ENCODE results near the gene P2RY8.
"Not testable (repeated sequence)": the region's sequence is repeated elsewhere in the genome, so short reads cannot be mapped to it uniquely, and the experiment has no call there.

The P2RY8 gene

DNA sequence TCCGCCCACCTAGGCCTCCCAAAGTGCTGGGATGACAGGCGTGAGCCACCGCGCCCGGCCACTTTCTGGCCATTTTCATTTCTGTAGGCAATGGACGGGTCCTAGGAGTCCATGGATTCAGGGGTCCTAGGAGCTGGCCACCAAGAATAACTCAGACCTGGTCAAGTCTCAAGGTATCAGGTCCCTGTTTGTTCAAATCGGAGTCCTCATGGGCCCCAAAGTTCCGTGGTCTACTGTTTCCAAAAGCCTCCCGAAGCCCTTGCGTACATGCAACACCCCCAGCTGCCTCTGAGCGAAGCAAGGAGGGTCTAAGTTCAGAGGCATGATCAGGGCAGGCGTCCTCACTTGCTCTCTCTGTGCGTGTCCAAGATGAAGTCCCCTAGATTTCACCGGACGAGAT lies 30.1 kb downstream of the P2RY8 start:
- Histone ChIP-seq H3K27ac (ENCODE audit: low read length) (no peak overlapping the region), H3K4me3 (ENCODE audit: low read length) (no peak overlapping the region), H3K36me3 (ENCODE audit: insufficient read depth, low read depth, low read length) (no peaks in the 10 kb centered on the region), H3K27me3 (ENCODE audit: insufficient read depth, low read length) (no peaks in the 10 kb centered on the region), H3K9ac (ENCODE audit: low read depth, low read length) (no peak overlapping the region), H3K4me1 (ENCODE audit: insufficient read depth, low read length) (no peaks in the 10 kb centered on the region), H3K9me3 (ENCODE audit: insufficient read depth, low read depth, low read length) (no peaks in the 10 kb centered on the region)

DNA sequence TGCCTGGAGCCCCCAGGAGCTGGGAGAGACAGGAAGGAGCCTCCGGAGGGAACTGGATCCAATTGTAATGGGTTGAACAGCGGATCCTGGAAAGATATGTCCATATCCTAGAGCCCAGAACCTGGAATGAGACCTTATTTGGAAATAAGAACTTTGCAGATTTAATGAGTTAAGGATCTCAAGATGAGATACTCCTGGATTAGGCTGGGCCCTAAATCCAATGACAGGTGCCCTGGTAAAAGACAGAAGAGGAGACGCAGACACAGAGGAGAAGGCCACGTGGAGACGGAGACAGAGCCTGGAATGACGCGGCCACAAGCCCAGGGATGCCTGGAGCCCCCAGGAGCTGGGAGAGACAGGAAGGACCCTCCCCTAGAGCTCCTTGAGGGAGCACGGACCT lies 34.1 kb downstream of the P2RY8 start:
- no peak overlapping the region for H3K27ac ChIP-seq (ENCODE audit: low read length)
- no peaks in the 10 kb centered on the region for H3K36me3 ChIP-seq (ENCODE audit: insufficient read depth, low read depth, low read length)
- no peaks in the 10 kb centered on the region for H3K9me3 ChIP-seq (ENCODE audit: insufficient read depth, low read depth, low read length)
- H3K27me3 ChIP-seq (ENCODE audit: insufficient read depth, low read length), result no peaks in the 10 kb centered on the region
- no peaks in the 10 kb centered on the region for H3K4me1 ChIP-seq (ENCODE audit: insufficient read depth, low read length)
- H3K9ac ChIP-seq (ENCODE audit: low read depth, low read length), result no peak overlapping the region
- no peak overlapping the region for H3K4me3 ChIP-seq (ENCODE audit: low read length)

DNA sequence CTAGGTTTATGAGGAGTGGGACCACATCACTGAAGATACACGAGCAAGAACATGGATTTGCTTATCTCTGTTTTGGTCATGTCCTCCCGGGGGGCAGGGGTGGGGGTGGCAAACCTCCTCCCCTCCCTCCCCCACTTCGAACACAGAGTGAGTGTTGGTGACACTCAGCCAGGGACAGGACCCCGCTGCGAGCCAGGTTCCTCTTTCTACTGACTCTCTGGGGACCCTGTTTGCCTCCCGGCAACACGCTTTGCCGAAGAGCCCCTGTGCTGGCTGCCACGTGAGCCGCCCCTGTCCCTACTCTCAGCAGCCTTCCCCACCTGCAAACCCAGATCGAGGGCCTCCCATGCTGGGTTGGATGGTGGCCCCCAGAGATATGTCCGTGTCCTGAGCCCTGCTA lies 34.7 kb downstream of the P2RY8 start:
- no peak overlapping the region for H3K9ac ChIP-seq (ENCODE audit: low read depth, low read length)
- H3K4me3 ChIP-seq (ENCODE audit: low read length), result no peak overlapping the region
- no peak overlapping the region for H3K27ac ChIP-seq (ENCODE audit: low read length)
- H3K27me3 ChIP-seq (ENCODE audit: insufficient read depth, low read length), result no peaks in the 10 kb centered on the region
- H3K9me3 ChIP-seq (ENCODE audit: insufficient read depth, low read depth, low read length), result no peaks in the 10 kb centered on the region
- H3K4me1 ChIP-seq (ENCODE audit: insufficient read depth, low read length), result no peaks in the 10 kb centered on the region
- no peaks in the 10 kb centered on the region for H3K36me3 ChIP-seq (ENCODE audit: insufficient read depth, low read depth, low read length)

DNA sequence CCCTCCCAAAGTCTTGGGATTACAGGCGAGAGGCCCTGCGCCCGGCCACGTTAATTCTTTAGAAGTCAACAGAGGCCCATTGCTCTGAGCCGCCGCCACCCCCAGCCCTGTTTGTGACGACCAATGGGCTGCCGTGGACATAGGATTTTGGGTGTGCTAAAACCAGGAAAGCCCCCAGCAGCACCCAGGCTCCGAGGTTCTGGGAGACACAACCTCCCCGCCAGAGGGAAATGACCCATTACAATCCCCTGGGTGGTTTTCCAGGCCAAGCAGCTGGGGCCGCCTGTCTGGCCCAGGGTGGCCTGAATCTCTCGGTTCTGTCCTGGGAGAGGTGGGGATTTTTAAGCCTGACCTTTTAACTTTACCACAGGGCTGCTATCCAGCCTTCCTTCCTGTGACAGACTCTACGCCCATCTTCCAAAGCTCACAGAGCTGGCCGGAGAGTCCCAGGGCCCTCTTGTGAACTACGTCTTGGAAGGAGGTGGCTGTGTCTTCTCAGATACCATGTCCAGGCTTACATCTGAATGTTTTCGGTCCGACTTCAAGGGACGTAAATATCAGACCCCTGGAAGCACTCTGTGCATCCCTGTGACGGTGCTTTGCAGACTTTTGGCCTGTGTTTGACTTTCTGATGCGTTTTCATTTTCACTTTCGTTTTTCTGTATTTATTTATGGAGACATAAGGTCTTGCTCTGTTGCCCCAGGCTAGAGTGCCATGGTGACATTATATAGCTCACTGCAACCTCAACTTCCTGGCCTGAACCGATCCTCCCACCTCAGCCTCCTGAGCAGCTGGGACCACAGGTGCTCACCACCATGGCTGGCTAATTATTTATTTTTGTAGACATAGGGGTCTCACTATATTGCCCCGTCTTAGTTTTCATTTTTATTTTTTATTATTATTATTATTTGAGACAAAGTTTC lies 36.0 kb downstream of the P2RY8 start:
- H3K4me1 ChIP-seq (ENCODE audit: insufficient read depth, low read length), result no peaks in the 10 kb centered on the region
- no peaks in the 10 kb centered on the region for H3K27me3 ChIP-seq (ENCODE audit: insufficient read depth, low read length)

DNA sequence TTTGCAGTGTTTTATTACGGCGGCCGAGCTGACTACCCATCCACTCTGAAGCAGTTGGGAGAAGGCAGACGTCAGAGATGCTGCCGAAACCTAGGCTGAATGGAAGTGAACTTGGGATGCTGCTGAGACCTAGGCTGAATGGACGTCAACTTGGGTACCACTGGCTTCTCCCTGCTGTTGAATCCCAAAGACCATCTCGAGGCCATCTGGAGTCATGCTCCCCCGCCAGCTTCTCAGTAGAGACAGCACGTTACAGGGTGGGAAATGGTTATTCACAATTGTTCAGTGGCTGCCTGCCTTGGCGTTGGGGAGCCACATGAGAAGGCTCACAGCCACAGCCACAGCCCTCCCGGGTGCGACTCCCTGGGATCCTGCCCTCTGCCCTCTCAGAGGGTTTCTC lies 40.9 kb downstream of the P2RY8 start:
- Histone ChIP-seq H3K4me1 (ENCODE audit: insufficient read depth, low read length) (peaks cover 4% of the 10 kb centered on the region; the same call in 1 of the 2 replicates), H3K27me3 (ENCODE audit: insufficient read depth, low read length) (peaks cover 6% of the 10 kb centered on the region; the same call in 1 of the 2 replicates), H3K36me3 (ENCODE audit: insufficient read depth, low read depth, low read length) (no peaks in the 10 kb centered on the region), H3K4me3 (ENCODE audit: low read length) (no peak overlapping the region), H3K27ac (ENCODE audit: low read length) (no peak overlapping the region), H3K9ac (ENCODE audit: low read depth, low read length) (no peak overlapping the region), H3K9me3 (ENCODE audit: insufficient read depth, low read depth, low read length) (no peaks in the 10 kb centered on the region)

More for the DNA sequence above, 36.0 kb downstream of the P2RY8 start:
- Histone ChIP-seq H3K4me3 (ENCODE audit: low read length) (no peak overlapping the region), H3K36me3 (ENCODE audit: insufficient read depth, low read depth, low read length) (no peaks in the 10 kb centered on the region), H3K27ac (ENCODE audit: low read length) (no peak overlapping the region), H3K9ac (ENCODE audit: low read depth, low read length) (no peak overlapping the region), H3K9me3 (ENCODE audit: insufficient read depth, low read depth, low read length) (no peaks in the 10 kb centered on the region)

DNA sequence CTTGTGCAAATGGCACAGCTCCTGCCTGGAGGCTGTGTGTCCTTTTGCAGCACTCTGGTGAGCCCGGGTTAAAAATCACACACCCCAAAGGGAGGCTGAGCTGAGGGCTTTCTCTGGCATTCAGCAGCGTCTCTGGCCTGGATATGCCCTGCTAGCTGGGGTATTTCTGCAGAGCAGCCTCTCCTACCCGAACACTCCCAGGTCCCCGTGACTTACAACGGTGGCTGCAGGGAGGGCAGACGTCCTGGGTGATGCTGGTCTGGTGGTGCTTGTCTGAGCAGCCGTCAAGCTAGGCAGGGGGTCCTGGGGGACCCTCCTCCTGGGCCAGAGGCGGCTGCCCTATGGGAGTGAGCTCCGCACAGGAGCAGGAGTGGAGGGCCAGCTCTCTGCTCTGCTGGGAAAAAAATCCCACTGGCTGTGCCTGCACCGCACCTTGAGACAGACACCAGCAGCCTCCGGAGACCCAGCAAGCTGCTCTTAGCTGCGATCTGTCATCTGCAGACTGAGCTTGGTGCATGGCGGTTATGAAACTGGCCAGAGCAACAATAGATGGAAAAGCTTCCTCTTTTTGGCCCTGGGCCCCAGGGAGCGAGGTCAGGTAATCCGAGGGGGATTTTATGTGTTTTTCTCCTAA lies 43.0 kb downstream of the P2RY8 start:
- Histone ChIP-seq H3K4me1 (ENCODE audit: insufficient read depth, low read length) (peaks cover 4% of the 10 kb centered on the region; the same call in 1 of the 2 replicates), H3K9ac (ENCODE audit: low read depth, low read length) (no peak overlapping the region), H3K27me3 (ENCODE audit: insufficient read depth, low read length) (peaks cover 6% of the 10 kb centered on the region; the same call in 1 of the 2 replicates), H3K4me3 (ENCODE audit: low read length) (peak overlapping the region; percentile 41; the same call in 1 of the 2 replicates), H3K27ac (ENCODE audit: low read length) (no peak overlapping the region), H3K9me3 (ENCODE audit: insufficient read depth, low read depth, low read length) (no peaks in the 10 kb centered on the region), H3K36me3 (ENCODE audit: insufficient read depth, low read depth, low read length) (no peaks in the 10 kb centered on the region)

DNA sequence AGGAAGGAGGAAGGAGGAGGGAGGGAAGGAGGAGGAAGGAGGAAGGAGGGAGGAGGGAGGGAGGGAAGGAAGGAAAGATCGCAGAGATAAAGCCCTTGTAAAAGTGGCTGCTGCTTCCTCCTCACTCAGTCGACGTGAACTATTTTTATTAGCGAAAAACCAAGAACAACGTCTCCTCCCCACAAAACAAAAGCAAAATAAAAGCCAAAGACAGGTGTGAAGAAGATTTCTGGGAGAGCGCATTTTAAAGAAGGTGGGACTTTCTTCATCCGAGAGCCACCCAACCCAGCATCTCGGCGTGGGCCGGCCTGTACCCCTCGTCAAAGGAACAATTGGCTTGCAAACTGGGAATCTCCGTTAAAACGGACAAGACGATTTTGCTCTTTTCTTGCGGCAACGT lies 43.6 kb downstream of the P2RY8 start:
- Histone ChIP-seq H3K27me3 (ENCODE audit: insufficient read depth, low read length) (peaks cover 6% of the 10 kb centered on the region; the same call in 1 of the 2 replicates), H3K4me3 (ENCODE audit: low read length) (peak overlapping the region; percentile 41; the same call in 1 of the 2 replicates), H3K27ac (ENCODE audit: low read length) (no peak overlapping the region), H3K9me3 (ENCODE audit: insufficient read depth, low read depth, low read length) (no peaks in the 10 kb centered on the region), H3K4me1 (ENCODE audit: insufficient read depth, low read length) (peaks cover 4% of the 10 kb centered on the region; the same call in 1 of the 2 replicates), H3K36me3 (ENCODE audit: insufficient read depth, low read depth, low read length) (no peaks in the 10 kb centered on the region), H3K9ac (ENCODE audit: low read depth, low read length) (no peak overlapping the region)

DNA sequence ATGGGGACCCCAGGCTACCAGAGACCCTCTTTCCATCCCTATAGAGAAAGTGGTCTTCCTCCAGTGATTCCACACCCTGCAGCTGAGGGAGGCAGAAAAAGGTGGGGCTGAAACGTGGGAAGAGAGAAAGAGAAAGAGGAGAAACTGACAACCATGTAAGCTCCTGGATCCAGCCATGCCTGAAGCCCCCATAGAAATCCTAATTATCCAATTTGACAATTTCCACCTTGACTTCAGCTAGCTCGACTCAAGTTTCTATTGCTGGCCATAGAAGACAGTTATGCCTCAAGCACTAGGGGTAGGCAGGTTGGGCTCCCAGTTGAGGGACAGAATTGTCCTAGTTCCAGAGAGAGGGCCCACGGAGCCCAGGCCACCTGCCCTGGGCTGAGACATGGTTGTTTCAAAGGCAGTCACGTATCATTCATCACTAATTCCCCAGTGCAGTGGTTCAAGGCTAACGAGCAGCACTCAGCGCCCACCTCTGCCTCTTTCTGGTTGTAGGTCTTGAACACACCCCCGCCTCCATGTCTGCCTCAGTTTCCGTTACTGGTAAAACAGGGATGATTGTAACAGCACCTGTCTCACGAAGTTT lies 44.5 kb downstream of the P2RY8 start:
- no peak overlapping the region for H3K9ac ChIP-seq (ENCODE audit: low read depth, low read length)
- H3K9me3 ChIP-seq (ENCODE audit: insufficient read depth, low read depth, low read length), result no peaks in the 10 kb centered on the region
- peaks cover 6% of the 10 kb centered on the region; the same call in 1 of the 2 replicates for H3K27me3 ChIP-seq (ENCODE audit: insufficient read depth, low read length)
- H3K27ac ChIP-seq (ENCODE audit: low read length), result no peak overlapping the region
- peaks cover 4% of the 10 kb centered on the region; the same call in 1 of the 2 replicates for H3K4me1 ChIP-seq (ENCODE audit: insufficient read depth, low read length)
- H3K36me3 ChIP-seq (ENCODE audit: insufficient read depth, low read depth, low read length), result no peaks in the 10 kb centered on the region
- H3K4me3 ChIP-seq (ENCODE audit: low read length), result no peak overlapping the region

DNA sequence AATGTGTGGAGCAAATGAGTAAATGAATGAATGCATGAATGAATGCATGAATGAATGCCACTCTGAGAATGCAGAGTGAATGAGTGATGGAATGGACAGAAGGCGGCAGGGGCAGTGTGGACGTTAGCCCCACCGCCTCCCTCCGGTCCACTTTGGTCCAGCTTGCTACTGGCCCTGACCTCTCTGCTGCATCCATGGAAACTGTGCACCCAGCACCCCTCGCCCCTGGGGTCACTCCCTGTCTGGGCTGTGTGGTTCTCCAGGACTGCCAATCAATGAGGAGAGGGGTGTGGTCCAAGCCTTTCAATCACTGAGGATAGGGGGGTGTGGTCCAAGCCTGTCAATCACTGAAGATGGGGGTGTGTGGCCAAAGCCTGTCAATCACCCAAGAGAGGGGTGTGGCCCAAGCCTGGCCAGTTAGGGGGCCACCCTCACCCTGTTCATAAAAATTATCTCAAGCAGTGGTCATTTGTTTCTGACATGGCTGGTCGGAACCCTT lies 45.1 kb downstream of the P2RY8 start:
- Histone ChIP-seq H3K9ac (ENCODE audit: low read depth, low read length) (no peak overlapping the region), H3K4me3 (ENCODE audit: low read length) (no peak overlapping the region), H3K9me3 (ENCODE audit: insufficient read depth, low read depth, low read length) (no peaks in the 10 kb centered on the region), H3K36me3 (ENCODE audit: insufficient read depth, low read depth, low read length) (no peaks in the 10 kb centered on the region), H3K27me3 (ENCODE audit: insufficient read depth, low read length) (peaks cover 6% of the 10 kb centered on the region; the same call in 1 of the 2 replicates), H3K4me1 (ENCODE audit: insufficient read depth, low read length) (peaks cover 4% of the 10 kb centered on the region; the same call in 1 of the 2 replicates), H3K27ac (ENCODE audit: low read length) (no peak overlapping the region)

DNA sequence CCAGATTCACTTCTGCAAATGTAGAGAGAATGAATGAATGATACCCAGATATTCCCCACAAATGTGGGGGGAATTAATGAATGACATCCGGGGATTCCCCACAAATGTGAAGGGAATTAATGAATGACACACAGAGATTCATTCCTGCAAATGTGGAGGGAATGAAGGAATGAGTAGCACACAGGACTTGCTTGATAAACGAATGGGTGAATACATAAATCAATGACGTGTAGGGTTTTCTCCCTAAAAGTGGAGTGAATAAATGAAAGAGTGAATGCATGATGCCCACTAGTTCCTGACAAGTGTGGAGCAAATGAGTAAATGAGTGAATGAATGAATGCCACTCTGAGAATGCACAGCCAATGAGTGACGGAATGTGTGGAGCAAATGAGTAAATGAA lies 45.7 kb downstream of the P2RY8 start:
- H3K4me1 ChIP-seq (ENCODE audit: insufficient read depth, low read length); H3K36me3 ChIP-seq (ENCODE audit: insufficient read depth, low read depth, low read length); H3K27me3 ChIP-seq (ENCODE audit: insufficient read depth, low read length); H3K4me3 ChIP-seq (ENCODE audit: low read length); H3K9ac ChIP-seq (ENCODE audit: low read depth, low read length); H3K9me3 ChIP-seq (ENCODE audit: insufficient read depth, low read depth, low read length); H3K27ac ChIP-seq (ENCODE audit: low read length): not testable (repeated sequence)

DNA sequence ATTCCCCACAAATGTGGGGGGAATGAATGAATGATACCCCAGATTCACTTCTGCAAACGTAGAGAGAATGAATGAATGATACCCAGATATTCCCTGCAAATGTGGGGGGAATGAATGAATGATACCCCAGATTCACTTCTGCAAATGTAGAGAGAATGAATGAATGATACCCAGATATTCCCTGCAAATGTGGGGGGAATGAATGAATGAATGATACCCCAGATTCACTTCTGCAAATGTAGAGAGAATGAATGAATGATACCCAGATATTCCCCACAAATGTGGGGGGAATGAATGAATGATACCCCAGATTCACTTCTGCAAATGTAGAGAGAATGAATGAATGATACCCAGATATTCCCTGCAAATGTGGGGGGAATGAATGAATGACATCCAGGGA lies 46.3 kb downstream of the P2RY8 start:
- not testable (repeated sequence) for H3K36me3 ChIP-seq (ENCODE audit: insufficient read depth, low read depth, low read length); H3K27ac ChIP-seq (ENCODE audit: low read length); H3K4me3 ChIP-seq (ENCODE audit: low read length); H3K9me3 ChIP-seq (ENCODE audit: insufficient read depth, low read depth, low read length); H3K27me3 ChIP-seq (ENCODE audit: insufficient read depth, low read length); H3K4me1 ChIP-seq (ENCODE audit: insufficient read depth, low read length); H3K9ac ChIP-seq (ENCODE audit: low read depth, low read length)
